Endothelial cell (in vitro differentiated cells): Measurements from ENCODE around the gene KRTAP10-3. TPM values are rescaled to one million over a fixed set of nuclear protein-coding genes. Genes with fewer than 3 reads are reported as not detected.

Experiments
- DNase-seq: peaks from one replicate; pipeline ENCODE4 v3.0.0; 2021; ENCODE audit warnings: low spot score
- H3K27ac Mint-ChIP-seq: one replicate; pipeline ENCODE4 v1.8.0; 2021; ENCODE audit warnings: mixed read lengths, inconsistent platforms; ENCODE audit not compliant: unreplicated experiment
- H3K27me3 Mint-ChIP-seq: one replicate; pipeline ENCODE4 v1.8.0; 2021; ENCODE audit warnings: mild to moderate bottlenecking, moderate library complexity, mixed read lengths, inconsistent platforms; ENCODE audit not compliant: unreplicated experiment
- H3K36me3 Mint-ChIP-seq: one replicate; pipeline ENCODE4 v1.8.0; 2021; ENCODE audit warnings: mild to moderate bottlenecking, low read depth, mixed read lengths, inconsistent platforms; ENCODE audit not compliant: unreplicated experiment
- H3K4me1 Mint-ChIP-seq: one replicate; pipeline ENCODE4 v1.8.0; 2021; ENCODE audit warnings: mild to moderate bottlenecking, mixed read lengths, inconsistent platforms; ENCODE audit not compliant: unreplicated experiment
- H3K4me3 Mint-ChIP-seq: one replicate; pipeline ENCODE4 v1.8.0; 2021; ENCODE audit warnings: mild to moderate bottlenecking, mixed read lengths, inconsistent platforms; ENCODE audit not compliant: unreplicated experiment
- H3K9me3 Mint-ChIP-seq: one replicate; pipeline ENCODE4 v1.8.0; 2021; ENCODE audit warnings: mixed read lengths, inconsistent platforms; ENCODE audit not compliant: unreplicated experiment
- CTCF ChIP-seq: fragments of 200-600 bp; sonication (generic); IDR thresholded peaks from one replicate; pipeline ENCODE4 v1.5.0; 2021; ENCODE audit warnings: antibody characterized with exemption; ENCODE audit not compliant: unreplicated experiment
- total RNA-seq: library from RNA; stranded (reverse); fragmentation: NEBNext Ultra II Directional; extraction: Animal tissue kit (Norgen Biotek cat#: 25700); gene quantifications from one replicate; pipeline ENCODE4 v1.2.1, GENCODE V29; 2021; ENCODE audit not compliant: unreplicated experiment

KRTAP10-3 gene
- total RNA-seq, 1 donor from 2014 or later = not detected

- Mint-ChIP-seq H3K9me3 (no peaks in the 10 kb centered on the region), H3K27ac (no peak overlapping the region), H3K4me1 (peaks cover 7% of the 10 kb centered on the region), H3K4me3 (no peak overlapping the region), H3K27me3 (peaks cover 6% of the 10 kb centered on the region), H3K36me3 (peaks cover 13% of the 10 kb centered on the region)
- TF ChIP-seq CTCF = no peak
- no peak for DNase-seq
These were observed 15.9 kb downstream of the KRTAP10-3 start for GRCh38 chr21:44542716-44543115.

- peak overlapping the region; percentile 39 for H3K4me3 Mint-ChIP-seq
- H3K9me3 Mint-ChIP-seq = no peaks in the 10 kb centered on the region
- H3K27ac Mint-ChIP-seq = no peak overlapping the region
- TF ChIP-seq CTCF = no peak
- peaks cover 6% of the 10 kb centered on the region for H3K27me3 Mint-ChIP-seq
- H3K4me1 Mint-ChIP-seq = no peaks in the 10 kb centered on the region
- peaks cover 4% of the 10 kb centered on the region for H3K36me3 Mint-ChIP-seq
- DNase-seq = no peak
These were observed 17.8 kb downstream of the KRTAP10-3 start for GRCh38 chr21:44540741-44541288.

GRCh38 chr21:44539991-44540666 is 18.5 kb downstream of the KRTAP10-3 start, which contains the start of gene KRTAP10-1:
Gene KRTAP10-1 (minus strand): TSS chr21:44540195. CDS start chr21:44540150, 45 bp downstream.
- no peak within 1 kb of the TSS for H3K27ac Mint-ChIP-seq

GRCh38 chr21:44539046-44539445 is 19.5 kb downstream of the KRTAP10-3 start:
- Mint-ChIP-seq H3K27me3 (peaks cover 10% of the 10 kb centered on the region), H3K36me3 (peaks cover 8% of the 10 kb centered on the region), H3K4me3 (no peak overlapping the region), H3K4me1 (no peaks in the 10 kb centered on the region), H3K9me3 (no peaks in the 10 kb centered on the region), H3K27ac (no peak overlapping the region)
- no peak for DNase-seq
- no peak for TF ChIP-seq CTCF

More at GRCh38 chr21:44539991-44540666, 18.5 kb downstream of the KRTAP10-3 start, which contains the start of gene KRTAP10-1:
- no peak for DNase-seq
- Mint-ChIP-seq H3K36me3 (peaks cover 4% of the 10 kb centered on the region), H3K27me3 (peaks cover 6% of the 10 kb centered on the region), H3K4me3 (peak within 1 kb of the TSS; percentile 39), H3K9me3 (no peaks in the 10 kb centered on the region), H3K4me1 (no peaks in the 10 kb centered on the region)
- TF ChIP-seq CTCF = no peak
